ENCODE data around the gene HECTD2. TPM values are rescaled to one million over a fixed set of nuclear protein-coding genes. Genes with fewer than 3 reads are reported as not detected.
"Not testable (repeated sequence)": the region's sequence is repeated elsewhere in the genome, so short reads cannot be mapped to it uniquely, and the experiment has no call there.

The HECTD2 gene
- total and polyA plus RNA-seq, 7 donors = 1.7 to 15.0 (median 6.8) TPM

- no peak for DNase-seq
- Histone ChIP-seq H3K4me1 (no peaks in the 10 kb centered on the region), H3K27ac (no peak overlapping the region), H3K27me3 (ENCODE audit: insufficient read depth in 3 of 3, low read length in 2 of 3) (no peaks in the 10 kb centered on the region), H3K36me3 (ENCODE audit: insufficient read depth in 1 of 2, low read depth in 1 of 2) (peaks cover 0 to 4% of the 10 kb centered on the region in 2 donors), H3K9me3 (peaks cover 36% of the 10 kb centered on the region), H3K4me3 (no peak overlapping the region)
- intact Hi-C loops (cut with DNase I) = no loop called here
- TF ChIP-seq CTCF (IDR thresholded peaks at IDR 0.05) = no peak
- ATAC-seq = no peak
Observed at GRCh38 chr10:91452063-91452462, 41.9 kb downstream of the HECTD2 start.

GRCh38 chr10:91453535-91453934, 43.4 kb downstream of the HECTD2 start:
- ATAC-seq (no peak), DNase-seq (no peak)
- Histone ChIP-seq H3K4me3 (no peak overlapping the region), H3K9me3 (peaks cover 36% of the 10 kb centered on the region), H3K27me3 (ENCODE audit: insufficient read depth in 3 of 3, low read length in 2 of 3) (no peaks in the 10 kb centered on the region), H3K4me1 (no peaks in the 10 kb centered on the region), H3K36me3 (ENCODE audit: insufficient read depth in 1 of 2, low read depth in 1 of 2) (peaks cover 0 to 4% of the 10 kb centered on the region in 2 donors), H3K27ac (no peak overlapping the region)
- no peak for TF ChIP-seq CTCF (IDR thresholded peaks at IDR 0.05)
- intact Hi-C loops (cut with DNase I) = no loop called here

GRCh38 chr10:91455135-91455534, 45.0 kb downstream of the HECTD2 start:
- H3K36me3 ChIP-seq (ENCODE audit: insufficient read depth in 1 of 2, low read depth in 1 of 2); ATAC-seq; H3K4me1 ChIP-seq; H3K27me3 ChIP-seq (ENCODE audit: insufficient read depth in 3 of 3, low read length in 2 of 3); H3K27ac ChIP-seq; intact Hi-C loops (cut with DNase I); H3K4me3 ChIP-seq; DNase-seq: not testable (repeated sequence)
- H3K9me3 ChIP-seq = peaks cover 36% of the 10 kb centered on the region
- WGBS, 3 donors = 95 to 100% (median 96%) methylated on average over 1 of the region's 1 CpG

GRCh38 chr10:91460681-91461080, 50.5 kb downstream of the HECTD2 start:
- ATAC-seq (no peak), DNase-seq (no peak)
- TF ChIP-seq CTCF (IDR thresholded peaks at IDR 0.05) = no peak
- Histone ChIP-seq H3K4me1 (no peaks in the 10 kb centered on the region), H3K27ac (no peak overlapping the region), H3K4me3 (no peak overlapping the region), H3K9me3 (no peaks in the 10 kb centered on the region), H3K27me3 (ENCODE audit: insufficient read depth in 3 of 3, low read length in 2 of 3) (no peaks in the 10 kb centered on the region), H3K36me3 (ENCODE audit: insufficient read depth in 1 of 2, low read depth in 1 of 2) (peaks cover 3 to 39% of the 10 kb centered on the region in 2 donors)
- WGBS, 3 donors = 81 to 90% (median 86%) methylated on average over 3 of the region's 3 CpGs
- intact Hi-C loops (cut with DNase I) = no loop called here

GRCh38 chr10:91462423-91462822, 52.3 kb downstream of the HECTD2 start:
- intact Hi-C loops (cut with DNase I) = no loop called here
- no peak overlapping the region for H3K27ac ChIP-seq
- H3K9me3 ChIP-seq = no peaks in the 10 kb centered on the region
- no peak for TF ChIP-seq CTCF (IDR thresholded peaks at IDR 0.05)
- peaks cover 3 to 52% of the 10 kb centered on the region in 2 donors for H3K36me3 ChIP-seq (ENCODE audit: insufficient read depth in 1 of 2, low read depth in 1 of 2)
- ATAC-seq (no peak), DNase-seq (no peak)
- no peaks in the 10 kb centered on the region for H3K27me3 ChIP-seq (ENCODE audit: insufficient read depth in 3 of 3, low read length in 2 of 3)
- H3K4me1 ChIP-seq = no peaks in the 10 kb centered on the region
- no peak overlapping the region for H3K4me3 ChIP-seq
